ENCODE measurements around the gene PRR15L.
A peak's percentile ranks its signal among the peaks of the same experiment; 100 is the strongest.

The PRR15L gene

DNA sequence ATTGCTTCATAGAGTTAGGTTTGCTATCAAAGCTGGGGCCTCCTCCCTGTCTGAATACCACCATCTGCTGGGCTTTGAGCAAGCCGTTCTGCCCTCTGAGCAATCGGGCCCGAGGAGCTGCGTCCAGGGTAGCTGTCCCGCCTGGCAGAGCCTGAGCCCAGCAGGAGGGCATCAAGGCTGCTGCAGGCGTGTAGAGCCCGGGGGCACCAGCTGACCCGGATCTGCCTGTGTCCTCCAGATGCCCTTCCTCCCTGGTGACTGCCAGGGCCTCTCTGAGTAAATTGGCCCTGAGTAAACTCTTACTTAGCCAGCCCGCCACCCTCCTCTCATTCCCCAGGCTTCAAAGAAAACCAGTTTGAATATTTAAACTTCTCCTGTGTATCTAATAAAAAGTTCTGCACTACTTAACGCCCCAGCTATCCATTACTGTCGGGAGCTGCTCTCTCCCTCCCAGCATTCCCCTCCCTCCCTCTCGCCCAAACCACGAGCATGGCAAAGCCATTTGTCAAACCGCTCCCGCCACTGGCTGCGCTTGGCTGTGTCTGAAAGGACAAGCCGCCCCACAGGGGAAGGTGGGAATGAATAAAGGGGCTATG, 29.7 kb upstream of the PRR15L start:
- DNase-seq = no peak

DNA sequence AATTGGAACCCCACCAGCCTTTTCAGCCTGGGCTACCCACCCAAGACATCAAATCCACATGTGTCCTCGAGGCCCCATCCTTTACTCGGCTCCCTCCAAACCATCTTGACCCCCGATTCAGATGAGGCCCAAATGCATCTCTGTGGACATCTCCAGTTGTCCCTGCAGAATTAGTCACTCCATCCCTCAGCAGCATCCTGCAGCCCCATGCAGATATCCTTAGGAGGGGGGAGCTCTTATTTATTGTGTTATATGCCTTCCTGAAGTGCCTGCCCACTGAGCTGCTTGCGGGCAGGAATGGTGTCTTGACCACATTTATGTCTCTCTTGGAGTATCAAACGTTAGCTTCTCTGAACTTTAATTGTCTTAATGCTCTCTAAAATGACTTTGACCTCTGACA, 28.8 kb upstream of the PRR15L start:
- DNase-seq = no peak

DNA sequence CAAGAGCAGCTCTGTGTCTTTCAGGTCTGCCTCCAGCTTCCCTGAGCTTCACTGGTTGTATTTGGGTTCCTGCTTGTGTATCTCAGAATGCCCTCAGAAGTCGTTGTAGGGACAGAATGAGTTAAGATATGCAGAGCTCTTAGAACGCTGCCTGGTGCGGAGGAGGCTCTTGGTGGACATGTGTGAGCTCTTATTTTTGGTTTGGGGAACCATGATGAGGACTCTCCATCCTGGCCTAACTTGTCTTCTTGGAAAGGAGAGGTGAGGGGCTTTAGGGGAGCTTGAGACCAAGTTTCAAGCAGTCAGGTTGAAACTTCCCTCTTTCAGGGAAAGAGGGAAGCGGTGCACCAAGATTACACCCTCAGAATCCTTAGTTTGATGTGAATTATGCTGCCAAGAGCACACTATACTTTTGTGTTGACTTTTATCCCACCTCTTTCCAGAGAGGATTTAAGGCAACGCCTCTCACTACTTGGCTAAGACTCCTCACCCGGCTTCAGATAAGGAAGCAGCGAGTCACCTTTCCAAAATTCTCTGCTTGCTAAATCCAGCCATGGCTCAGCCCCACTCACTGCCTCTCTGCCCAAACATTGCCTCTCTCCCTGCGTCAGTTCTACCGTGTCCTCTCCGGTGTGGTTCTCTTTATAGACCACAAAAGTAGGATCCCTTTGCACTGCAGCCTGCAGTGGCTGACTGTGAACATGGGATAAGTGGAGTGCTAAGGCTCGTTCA, 26.0 kb upstream of the PRR15L start:
- DNase-seq = no peak

DNA sequence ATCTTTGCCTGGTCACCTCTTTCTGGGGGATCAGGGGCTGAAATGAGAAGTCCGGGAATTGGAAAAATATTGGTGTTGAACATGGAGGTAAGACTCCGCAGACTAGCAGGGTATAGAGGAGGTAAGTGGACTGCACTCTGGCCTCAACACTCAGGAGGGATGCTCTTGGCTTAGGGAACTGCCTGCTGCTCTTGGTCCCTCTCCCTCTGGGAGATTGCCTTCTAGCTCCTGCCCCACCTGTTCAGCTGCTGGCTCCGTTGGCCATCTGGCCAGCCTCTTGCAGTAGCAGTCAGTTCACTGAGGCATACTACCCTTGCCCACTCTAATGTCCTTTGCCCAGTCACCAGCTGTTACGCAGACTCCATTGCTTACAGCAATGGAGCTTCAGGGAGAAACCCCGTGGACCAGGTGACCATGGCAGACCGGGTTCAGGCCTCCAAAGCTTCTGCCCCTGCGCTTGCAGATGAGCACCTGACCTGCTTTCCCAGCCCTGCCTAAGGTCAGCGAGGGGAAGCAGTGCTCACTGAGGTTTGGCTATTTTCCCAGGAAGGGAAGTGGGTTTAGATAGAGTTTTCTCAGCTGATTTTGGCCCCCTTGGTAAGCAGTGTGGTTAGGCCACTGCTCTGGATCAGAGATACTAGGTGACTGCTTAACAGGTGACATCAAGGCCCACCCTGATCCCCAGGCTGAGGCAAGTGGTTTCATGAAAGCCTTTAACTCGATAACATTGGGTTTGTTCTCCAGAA, 25.1 kb upstream of the PRR15L start:
- DNase-seq = no peak

DNA sequence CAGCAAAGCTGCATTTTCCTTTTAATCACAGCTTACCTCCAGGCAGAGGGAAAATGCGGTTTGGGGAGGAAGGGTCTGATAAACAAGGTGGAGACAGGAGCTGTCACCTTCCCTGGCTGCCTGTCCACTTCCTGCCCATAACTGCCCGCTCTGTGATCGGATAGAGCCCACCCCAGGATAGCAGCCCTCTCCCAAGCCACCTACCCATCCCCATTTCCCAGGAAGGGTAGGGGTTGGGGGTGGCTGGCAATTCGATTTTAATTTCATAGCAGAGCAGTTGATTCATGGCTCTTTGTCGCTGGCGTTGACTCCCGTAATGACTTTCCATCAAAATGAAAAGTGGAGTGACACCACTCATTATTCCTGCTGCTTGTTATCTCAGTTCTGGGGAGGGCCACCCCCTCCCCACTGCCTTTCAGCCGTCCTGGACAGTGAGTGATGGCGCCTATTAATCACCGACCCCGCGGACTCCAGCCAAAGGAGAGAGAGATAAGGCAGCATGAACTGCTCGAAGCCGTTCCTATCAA, 24.5 kb upstream of the PRR15L start:
- DNase-seq = no peak

DNA sequence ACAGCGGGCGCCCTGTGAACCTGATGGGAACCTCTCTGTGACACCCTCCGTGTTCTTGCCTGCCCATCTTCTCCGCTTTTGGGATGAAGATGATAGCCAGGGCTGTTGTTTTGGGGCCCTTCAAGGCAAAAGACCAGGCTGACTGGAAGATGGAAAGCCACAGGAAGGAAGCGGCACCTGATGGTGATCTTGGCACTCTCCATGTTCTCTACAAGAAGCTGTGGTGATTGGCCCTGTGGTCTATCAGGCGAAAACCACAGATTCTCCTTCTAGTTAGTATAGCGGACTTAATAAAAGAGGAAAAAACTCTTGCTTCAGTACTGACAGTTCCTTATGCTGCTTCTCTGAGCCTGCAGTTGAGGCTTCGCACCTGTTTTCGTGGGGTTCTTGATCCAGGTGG, 23.8 kb upstream of the PRR15L start:
- no peak for DNase-seq

DNA sequence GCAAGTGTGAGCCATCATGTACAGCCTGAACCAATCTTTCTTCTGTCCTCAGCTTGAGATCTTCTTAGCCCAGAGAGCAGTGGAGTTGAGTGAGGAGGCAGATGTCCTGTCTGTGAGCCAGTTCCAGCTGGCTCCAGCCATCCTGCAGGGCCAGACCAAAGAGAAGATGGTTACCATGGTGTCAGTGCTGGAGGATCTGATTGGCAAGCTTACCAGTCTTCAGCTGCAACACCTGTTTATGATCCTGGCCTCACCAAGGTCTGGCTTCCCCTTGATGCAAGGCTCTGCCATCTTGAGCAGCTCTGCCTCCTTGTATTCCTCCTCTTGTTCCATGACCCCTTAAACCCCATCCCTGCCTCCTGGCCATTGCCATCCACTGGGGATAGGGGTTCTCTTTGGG, 22.9 kb upstream of the PRR15L start:
- no peak for DNase-seq

DNA sequence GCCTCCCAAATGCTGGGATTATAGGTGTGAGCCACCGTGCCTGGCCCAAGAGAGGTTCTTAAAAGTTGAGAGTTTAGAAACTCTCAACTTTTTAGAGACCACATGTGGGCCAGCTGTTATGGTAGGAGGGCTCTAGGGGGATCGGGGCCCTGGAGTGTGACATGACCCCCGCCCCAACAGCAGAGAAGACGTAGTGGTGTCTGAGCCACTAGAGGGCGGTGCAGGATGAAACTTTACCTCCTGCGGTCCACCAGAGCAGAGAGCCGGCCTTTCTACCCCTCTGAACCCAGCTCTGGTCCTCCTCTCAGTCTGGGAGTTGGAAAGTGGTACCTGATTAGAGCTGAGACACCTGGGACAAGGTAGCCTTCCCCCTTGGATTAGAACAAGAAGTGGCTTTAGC, 20.6 kb upstream of the PRR15L start:
- no peak for DNase-seq

DNA sequence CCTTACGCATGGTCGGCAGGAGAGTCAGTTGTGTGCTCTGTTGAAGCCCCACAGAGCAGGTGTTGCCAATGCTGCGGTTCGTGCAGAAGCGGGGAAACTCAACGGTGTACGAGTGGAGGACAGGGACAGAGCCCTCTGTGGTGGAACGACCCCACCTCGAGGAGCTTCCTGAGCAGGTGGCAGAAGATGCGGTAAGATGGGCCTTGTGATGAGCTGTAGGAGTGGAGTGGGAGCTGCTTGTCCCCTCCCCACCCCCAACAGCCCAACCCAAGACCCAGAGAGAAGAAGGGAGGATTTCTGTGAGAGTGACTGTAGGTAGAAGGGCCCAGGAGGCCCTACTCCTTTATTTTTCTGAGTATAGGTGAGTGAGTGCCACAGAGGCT, 18.1 kb upstream of the PRR15L start:
- no peak for DNase-seq

DNA sequence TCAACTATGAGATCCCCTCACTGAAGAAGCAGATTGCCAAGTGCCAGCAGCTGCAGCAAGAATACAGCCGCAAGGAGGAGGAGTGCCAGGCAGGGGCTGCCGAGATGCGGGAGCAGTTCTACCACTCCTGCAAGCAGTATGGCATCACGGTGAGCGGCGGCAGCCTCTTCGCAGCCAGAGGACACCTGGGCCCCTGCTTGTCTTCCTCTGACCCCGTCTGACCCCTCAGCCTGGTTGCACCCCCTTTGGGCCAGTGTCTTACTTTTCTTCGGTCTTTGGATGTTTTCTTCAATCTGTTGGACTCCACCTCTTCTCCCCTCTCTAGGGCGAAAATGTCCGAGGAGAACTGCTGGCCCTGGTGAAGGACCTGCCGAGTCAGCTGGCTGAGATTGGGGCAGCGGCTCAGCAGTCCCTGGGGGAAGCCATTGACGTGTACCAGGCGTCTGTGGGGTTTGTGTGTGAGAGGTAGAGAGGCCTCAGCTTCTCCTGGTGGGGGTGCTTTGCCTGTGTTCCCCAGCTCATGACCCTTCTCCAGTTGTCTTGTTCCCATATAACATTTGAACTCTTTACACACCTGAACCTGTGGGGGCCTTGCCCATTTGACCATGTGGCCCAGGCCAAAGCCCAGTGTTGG, 17.6 kb upstream of the PRR15L start:
- no peak for DNase-seq

DNA sequence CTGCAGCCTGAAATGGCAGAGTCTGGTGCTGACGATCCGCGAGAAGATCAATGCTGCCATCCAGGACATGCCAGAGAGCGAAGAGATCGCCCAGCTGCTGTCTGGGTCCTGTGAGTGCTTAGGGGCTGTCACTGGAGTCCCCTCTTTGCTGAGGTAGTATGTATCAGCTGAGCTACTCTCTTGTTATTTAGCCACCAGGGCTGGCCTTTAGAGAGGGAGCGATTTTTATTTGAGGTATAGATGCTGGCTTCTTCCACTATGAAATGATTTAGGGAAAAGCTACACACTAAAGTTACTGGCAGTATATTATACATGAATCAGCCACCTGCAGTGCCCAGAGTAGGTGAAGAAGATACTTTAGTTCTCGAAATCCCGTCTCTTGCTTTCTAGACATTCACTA, 15.9 kb upstream of the PRR15L start:
- no peak for DNase-seq

DNA sequence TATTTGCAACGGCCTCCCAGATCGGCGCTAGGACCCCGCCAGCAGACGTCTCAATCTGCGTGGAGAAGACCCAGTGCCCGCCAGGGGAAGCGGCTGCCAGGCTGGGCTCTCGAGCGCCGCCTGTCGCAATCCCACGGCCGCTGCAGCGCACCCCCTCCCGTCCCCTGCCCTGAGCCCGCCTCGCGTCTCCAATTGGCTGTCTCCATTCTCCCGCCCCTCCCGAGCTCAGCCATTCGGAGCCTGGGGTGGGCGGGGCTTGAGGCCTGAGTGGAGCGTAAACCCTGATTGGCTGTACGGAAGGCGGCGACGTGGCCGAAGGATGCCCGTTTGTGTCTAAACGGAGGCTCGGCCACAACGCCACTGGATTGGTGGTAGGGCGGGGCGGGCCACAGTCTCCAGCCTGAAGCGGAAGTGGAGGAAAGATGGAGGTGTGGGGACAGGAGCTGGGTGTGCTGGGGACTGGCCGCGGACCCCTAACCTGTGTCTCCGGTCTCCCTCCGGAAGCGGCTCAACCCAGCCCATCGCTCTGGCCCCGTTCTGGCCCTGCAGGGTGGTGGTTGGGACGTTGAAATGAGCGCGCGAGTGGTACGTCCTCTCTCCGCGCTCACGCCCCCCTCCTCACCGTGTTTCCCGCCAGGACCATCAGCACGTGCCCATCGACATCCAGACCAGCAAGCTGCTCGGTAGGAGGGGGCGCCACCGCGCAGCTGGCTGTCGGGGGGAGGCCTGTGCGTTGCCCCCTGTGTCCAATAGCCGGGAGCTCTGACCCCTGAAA, 13.2 kb upstream of the PRR15L start, which contains the start of gene CDK5RAP3:
Gene CDK5RAP3, plus strand, starts transcription at position 389 of the 775 bp plus-strand sequence. Its CDS starts 34 bp downstream, at position 423.
- peak; percentile 99 for DNase-seq

DNA sequence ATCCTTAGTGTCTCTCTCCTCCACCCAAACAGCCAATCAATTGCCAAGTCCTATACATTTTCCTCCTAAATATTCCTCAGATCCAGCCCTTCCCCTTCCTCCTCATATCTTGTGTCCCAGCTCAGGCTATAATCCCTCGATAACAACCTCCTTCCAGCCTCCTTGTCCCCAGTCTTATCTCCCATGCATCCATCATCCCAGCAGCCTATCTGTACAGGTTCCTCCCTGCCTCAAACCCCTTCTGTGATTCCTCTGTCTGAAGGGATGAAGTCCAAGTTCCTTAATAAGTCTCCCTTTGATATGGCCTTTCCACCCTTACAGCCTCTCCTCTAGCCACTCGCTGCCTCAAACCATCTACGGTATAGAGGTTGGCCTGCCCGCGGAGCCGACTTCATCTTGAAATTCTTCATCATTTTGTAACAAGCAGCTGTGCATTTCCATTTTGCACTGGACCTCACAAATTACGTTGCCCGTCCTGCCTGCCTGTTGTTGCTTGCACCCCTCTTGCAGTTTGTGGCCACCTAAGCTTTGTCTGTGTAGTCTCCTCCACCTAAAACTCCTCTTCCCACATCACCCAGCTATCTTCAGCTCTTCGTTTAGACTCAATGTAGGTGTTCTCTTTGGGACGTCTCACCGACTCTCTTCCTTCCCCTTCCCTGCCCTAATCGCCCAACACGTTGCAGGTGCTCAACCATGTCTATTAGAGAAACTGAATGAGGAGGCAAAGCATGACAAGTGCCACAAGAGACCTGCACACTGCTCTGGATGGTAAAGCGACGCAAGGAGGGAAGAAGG, 12.4 kb upstream of the PRR15L start:
- DNase-seq = no peak

DNA sequence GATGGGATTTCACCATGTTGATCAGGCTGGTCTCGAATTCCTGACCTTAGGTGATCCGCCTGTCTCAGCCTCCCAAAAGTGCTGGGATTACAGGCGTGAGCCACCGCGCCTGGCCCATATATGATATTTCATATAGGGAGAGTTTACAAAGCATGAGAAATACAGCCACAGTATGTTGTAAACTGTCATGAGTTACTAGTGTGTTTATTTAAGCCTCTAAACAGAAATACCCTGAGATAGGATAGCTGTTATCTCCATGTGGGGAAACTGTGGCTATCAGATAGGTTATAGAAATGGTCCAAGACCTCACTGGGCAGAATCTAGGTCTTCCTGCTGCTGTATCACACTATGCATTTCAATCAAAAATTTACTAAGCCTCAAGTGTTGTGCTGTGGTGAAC, 11.2 kb upstream of the PRR15L start:
- no peak for DNase-seq

DNA sequence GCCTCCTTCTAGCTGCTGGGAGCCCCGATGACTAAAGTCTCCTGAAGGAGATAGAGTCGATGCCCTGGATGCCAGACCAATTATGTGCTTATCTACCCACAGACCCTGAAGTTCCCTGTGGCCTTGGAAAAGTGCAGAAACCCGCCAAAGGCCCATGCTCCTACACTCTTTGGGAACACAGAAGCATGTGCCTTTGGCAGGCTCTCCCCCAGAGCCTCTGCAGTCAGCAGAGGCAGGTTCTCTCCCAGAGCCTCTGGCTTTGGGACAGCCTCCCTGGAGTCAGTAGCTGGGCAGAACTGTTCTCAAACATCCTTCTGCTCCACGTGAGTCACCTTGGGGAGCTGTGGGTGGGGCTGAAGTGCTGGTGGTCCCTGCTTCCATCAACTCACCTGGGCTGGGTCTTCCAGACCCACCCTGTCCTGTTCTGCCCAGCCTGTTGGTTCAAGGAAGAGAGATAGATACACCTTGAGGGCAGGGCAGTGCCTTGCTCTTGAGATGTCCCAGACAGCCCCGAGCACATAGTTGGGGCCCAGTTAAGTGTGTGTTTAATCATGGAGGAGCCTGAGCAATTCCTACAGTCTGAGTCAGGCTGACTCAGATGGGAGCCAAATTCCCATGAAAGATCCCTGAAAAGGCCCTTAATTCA, 10.0 kb upstream of the PRR15L start:
- DNase-seq = no peak

DNA sequence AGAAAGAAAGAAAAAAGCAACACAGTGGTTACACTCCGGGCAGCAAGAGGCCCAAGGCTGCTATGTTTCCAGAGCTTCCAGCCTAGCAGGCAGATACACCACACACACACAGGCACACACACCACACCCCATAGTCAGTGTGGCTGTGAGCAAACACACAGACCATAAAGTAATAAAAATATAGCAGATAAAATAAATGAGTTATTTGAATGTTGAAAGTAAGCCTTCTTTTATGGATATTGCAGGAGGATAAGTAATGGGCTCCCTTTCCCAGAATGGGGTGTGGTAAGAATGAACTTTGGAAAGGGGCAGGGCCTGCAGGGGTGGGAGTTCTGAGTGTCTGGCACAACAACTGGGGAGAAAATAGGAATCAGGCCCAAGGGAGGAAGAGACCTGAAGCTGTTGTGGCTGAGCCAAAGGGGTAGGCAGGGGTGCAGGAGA, 8.4 kb upstream of the PRR15L start:
- DNase-seq = no peak

DNA sequence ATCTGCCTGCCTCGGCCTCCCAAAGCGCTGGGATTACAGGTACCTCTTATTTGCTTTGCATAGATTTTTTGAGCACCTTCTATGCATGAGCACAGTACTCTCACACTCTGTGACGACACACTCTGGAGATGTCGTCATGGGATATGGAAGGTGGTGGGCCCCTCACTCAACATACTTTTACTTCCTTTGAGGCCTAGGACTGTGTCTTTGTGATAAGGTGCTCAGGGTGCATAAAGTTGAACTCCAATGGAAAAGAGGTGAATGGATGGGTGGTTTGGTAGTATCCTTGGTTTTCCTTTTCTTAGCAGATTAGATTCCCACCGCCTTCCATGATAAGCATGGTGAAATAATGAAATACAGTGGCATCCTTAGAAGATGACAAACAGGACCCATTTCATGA, 7.2 kb upstream of the PRR15L start:
- DNase-seq = no peak

DNA sequence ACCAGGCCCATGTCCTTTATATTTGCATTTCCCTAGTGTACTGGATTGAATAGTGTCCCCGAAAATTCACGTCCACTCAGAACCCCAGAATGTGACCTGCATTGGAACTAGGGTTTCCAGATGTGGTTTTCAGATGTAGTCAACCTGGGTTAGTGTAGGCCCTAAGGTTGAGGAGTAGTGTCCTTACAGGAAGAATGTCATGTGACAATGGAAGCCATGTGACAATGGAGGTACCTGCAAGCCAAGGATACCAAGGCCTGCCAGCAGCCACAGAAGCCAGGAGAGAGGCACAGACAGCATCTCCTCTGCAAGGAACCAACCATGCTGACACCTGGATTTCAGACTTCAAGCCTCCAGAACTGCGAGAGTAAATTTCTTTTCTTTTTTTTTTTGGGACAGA, 5.2 kb upstream of the PRR15L start:
- no peak for DNase-seq

DNA sequence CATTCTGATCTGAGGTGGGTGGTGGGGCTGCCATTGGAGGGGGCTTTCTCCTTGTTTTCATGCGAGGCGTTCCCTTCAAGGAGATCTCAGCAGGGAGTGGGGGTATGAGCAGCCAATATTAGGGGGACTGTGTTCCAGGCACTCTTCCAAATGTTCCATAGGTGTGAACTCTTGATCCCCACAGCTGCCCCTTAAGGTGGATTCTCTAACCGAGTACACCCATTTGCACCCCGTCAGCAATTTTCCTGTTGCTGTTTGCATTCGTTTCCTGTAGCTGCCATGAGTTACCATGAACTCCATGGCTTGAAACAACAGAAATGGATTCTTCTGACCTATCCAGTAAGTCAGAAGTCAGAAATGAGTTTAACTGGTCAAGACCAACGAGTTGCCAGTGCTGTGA, 3.7 kb upstream of the PRR15L start:
- DNase-seq = no peak

DNA sequence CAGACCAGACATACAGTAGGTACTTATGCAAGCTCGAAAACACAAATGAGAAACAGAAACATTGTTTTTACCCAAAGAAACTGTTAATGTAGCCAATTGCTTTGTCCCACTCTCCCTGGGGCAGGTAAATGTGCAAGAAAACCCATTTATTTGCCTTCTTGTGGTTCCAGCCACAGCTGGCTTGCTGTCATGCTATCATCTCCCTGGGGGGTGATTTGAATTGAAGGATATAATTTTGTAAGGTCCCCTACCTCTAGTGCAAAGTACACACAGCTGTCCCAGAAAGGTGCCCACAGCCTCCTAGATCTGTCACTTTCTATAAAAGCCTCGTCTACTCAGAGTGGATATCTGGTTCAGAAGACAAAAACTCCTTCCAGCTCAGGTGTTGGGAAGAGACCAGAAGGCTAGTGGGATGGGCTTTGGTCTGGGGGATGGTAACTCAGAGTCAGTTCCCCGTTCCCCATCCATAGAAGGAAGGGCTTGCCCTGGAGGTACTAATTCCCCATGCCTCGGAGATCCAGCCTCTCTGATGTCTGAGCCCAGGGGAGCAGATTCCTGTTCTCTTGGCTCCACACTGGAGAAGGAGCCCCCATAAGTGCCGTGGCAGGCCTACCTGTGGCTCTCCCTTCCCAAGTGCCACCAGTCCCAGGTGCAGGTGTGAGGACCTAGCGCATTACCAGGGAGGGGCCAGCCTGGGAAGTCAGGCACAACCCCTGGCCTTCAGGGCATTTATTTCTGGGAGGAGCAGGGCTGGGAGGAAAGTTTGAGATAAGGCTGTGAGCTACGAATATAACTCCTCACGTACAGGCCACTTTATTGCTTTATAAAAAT, 2.4 kb upstream of the PRR15L start:
- DNase-seq = no peak

Measured in activated CD4-positive, CD25-positive, alpha-beta regulatory T cell treated with anti-CD3 and anti-CD28 coated beads, Interleukin-2, amount 50 U/mL, for 72 hours (primary cell).